Suppressor macrophage treated with lipopolysaccharide for 1 hour (primary cell): Measurements from ENCODE around the gene SPRYD4.
A peak's percentile ranks its signal among the peaks of the same experiment; 100 is the strongest.
"Not testable (repeated sequence)": the region's sequence is repeated elsewhere in the genome, so short reads cannot be mapped to it uniquely, and the experiment has no call there.

ENCODE experiments used
- DNase-seq, 3 donors: peaks; one replicate each; pipeline ENCODE4 v3.0.0-alpha.2; 2020 to 2022

SPRYD4 gene

DNA sequence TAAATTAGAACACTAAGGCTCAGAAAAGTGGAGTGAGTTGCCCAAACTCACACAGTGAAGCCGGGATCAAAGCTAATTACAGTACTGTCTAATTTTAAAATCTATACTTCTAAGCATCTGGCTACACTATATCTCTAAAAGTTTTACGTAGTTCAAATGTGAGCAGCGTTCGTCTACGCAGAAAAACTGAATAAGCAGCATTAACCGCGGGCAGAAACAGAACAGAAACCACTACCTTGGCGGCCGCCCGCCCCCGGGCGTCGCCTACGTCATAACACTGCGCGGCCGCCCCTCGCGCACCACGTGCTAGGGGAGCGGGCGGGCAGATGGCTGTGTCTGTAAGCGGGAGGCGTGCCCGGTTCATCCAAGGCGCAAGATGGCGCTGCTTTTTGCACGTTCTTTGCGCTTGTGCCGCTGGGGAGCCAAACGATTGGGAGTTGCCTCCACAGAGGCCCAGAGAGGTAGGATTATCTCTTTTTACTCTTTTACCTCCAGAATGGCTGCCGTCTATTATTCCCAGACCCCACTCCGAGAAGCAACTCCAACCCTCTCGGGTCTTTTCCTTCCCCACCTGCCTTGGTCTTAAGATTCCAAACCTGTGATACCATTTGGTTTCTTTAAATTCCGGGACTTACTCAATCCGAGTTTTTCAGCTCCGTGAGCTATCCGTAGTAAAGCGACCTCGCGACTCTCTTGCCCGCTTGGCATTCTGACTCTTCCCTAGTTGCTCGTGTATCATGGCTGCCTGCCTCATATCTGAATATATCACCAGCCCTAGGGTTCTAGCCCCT lies at the start of gene SPRYD4:
Gene SPRYD4 (plus strand): TSS at position 363 of the 791 bp plus-strand sequence. CDS start 14 bp downstream, at position 377.
- peak; percentile 97 to 98 (median 98) for DNase-seq

GRCh38 chr12:56420411-56420810 lies 48.0 kb upstream of the SPRYD4 start:
- no peak for DNase-seq

GRCh38 chr12:56425193-56425592 lies 43.2 kb upstream of the SPRYD4 start:
- DNase-seq: no peak

DNA sequence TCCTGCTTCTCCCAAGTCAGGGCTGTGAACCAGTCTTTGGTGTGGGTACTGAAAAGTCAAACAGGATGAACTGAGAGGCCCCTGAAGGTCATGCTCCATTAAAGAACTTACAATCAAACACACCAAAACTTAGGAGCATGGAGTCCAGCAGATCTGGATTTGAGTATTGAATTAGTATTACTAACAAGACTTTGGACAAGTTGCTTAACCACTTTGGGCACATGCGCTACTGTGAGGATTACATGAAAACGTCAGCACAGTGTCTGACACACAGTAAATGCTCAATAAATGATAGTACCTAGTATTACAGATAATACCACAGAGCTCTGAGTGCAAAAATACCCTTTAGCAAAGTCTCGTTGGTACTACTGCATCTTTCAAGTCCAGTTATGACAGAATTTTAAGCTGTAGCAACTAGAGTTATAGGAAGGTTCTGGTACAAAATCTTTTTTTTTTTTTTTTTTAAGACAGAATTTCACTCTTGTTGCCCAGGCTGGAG lies 42.4 kb upstream of the SPRYD4 start:
- no peak for DNase-seq

- no peak for DNase-seq
Observed at GRCh38 chr12:56431288-56431687, 37.1 kb upstream of the SPRYD4 start.

DNA sequence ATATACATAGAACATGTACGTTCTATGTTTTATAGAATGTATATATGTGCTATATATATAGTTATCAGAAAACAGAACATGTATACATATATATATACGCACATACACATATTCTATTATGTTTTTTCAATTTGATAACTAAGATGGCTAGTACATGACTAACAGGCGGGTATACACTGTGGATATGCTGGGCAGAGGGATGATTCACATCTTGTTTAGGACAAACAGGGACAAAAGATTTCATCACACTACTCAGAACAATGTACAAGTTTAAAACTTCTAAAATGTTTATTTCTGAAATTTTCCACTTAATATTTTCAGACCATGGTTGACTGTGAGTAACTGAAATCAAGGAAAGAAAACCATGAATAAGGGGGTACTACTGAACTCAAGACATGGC lies 36.5 kb upstream of the SPRYD4 start:
- DNase-seq: no peak

GRCh38 chr12:56434828-56435227 lies 33.5 kb upstream of the SPRYD4 start:
- no peak for DNase-seq

DNA sequence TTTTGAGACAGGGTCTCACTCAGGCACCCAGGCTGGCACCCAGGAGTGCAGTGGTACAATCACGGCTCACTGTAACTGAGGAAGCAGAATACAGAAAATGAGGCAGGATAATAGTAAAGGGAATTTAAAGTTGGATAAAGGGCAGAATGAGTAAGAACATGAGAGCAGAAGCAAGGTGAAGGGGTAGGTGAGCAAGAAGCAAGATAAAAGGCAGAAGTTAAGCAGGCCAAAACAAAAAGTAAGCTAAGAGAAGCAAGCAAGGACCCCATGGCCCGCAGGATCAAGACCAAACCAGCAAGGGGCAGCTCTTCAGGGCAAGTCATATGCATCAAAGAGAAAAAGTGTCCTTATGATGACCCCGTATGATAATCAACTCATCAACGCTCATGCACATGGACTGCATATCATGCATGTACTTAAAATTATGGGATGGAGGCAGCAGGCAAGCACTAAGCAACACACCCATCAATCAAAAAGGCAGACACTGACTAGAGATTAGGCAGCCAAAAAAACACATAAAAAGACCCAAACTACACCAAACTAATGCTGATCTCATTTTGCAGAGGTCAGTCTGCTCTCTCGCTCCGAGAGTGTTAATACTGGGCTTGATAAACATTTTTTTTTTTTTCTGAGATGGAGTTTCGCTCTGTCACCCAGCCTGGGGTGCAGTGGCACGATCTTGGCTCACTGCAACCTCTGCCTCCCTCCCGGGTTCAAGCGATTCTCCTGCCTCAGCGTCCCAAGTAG lies 30.8 kb upstream of the SPRYD4 start:
- no peak for DNase-seq

DNA sequence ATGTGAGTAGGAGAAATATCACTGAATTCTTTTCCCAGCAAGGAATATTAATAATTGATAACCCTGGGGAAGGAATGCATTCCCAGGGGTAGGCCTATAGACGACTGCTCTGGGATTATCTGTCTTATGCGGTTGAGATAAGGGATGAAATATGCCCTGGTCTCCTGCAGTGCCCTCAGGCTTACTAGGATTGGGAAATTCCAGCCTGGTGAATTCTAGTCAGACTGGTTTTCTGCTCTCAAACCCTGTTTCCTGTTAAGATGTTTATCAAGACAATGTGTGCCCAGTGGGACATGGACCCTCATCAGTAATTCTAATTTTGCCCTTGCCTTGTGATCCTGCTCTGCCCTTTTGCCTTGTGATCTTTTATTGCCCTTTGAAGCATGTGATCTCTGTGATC lies 25.2 kb upstream of the SPRYD4 start:
- not testable (repeated sequence) for DNase-seq

- peak; percentile 93 to 96 (median 95) for DNase-seq
Observed at GRCh38 chr12:56448860-56449621, 19.3 kb upstream of the SPRYD4 start, which contains the start of gene TIMELESS. Gene TIMELESS, minus strand, starts transcription at chr12:56449426. Its CDS starts 15,256 bp downstream, at chr12:56434170.

- no peak for DNase-seq
Observed at GRCh38 chr12:56449622-56449984, 18.8 kb upstream of the SPRYD4 start.

DNA sequence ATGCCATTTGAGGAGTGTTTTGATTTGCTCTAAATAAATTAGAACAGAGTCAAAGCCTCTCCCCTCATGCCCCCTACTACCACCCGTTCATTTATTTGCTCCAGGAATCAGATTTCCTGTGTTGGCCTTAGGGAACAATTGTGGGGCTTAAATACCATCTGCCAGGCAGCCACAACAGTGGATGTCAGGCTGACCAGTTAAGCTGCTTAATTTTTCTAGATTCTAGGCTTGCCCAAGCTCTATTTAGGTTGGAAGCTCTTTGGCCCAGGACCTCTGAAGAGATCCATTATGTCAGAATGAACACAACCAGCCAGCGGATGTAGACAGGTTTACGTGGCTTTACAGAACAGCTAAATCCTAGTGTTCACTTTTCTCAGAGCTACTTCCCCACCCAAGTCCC lies 18.1 kb upstream of the SPRYD4 start:
- no peak for DNase-seq

- no peak for DNase-seq
Observed at GRCh38 chr12:56451147-56451546, 17.2 kb upstream of the SPRYD4 start.

DNA sequence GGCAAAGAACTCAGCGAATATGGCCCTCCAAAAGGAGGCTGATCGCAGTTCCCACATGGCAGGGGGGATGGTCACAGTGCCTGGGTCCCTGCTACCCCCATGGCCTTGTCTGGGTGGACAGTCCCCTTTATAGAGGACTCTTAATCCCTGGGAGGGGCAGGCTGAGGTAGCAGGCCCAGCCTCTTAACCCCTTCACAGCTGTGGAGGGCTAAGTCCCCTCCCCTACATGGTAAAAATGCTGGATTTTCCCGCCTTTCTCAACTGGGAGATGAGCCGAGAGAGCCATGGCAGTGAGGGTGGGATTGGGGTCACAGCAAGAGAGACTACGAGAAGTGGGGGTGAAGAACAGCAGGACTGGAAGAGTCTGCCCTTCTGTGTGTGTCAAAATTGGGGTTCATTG lies 13.8 kb upstream of the SPRYD4 start, which contains the start of gene MIP:
Gene MIP (minus strand): TSS at position 101 of the 400 bp plus-strand sequence. CDS start 44 bp downstream, at position 57.
- DNase-seq: no peak

GRCh38 chr12:56457817-56458216 lies 10.6 kb upstream of the SPRYD4 start:
- no peak for DNase-seq

DNA sequence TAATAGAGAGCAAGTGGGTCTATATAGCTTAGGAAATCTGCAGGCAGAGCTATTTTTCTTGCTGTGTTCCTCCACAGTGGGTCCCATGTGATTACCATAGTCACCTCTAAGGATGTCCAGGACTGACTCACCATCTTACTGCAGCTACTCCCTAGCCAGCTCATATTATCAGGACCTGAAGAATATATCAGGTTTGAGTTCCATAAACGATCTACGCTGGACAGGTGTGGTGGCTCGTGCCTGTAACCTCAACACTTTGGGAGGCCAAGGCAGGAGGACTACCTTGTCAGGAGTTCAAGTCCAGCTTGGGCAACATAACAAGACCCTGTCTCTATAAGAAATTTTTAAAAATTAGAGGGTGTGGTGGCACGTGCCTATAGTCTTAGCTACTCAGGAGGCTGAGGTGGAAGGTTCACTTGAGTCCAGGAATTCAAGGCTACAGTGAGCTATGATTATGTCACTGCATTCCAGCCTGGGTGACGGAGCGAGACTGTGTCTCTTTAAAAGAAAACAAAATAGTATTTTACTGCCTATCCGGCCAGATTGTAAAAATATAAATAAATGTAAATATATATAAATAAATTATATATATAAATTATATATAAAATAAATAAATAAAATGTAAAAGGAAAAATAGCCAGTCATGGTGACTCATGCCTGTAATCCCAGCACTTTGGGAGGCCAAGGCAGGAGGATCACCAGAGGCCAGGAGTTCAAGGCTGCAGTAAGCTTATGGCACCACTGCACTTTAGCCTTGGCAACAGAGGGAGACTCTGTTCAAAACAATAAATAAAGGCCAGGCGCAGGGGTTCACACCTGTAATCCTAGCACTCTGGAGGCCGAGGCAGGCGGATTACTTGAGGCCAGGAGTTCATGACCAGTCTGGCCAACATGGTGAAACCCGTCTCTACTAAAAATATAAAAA lies 6.9 kb upstream of the SPRYD4 start:
- peak; percentile 16 to 27 (median 26) for DNase-seq

DNA sequence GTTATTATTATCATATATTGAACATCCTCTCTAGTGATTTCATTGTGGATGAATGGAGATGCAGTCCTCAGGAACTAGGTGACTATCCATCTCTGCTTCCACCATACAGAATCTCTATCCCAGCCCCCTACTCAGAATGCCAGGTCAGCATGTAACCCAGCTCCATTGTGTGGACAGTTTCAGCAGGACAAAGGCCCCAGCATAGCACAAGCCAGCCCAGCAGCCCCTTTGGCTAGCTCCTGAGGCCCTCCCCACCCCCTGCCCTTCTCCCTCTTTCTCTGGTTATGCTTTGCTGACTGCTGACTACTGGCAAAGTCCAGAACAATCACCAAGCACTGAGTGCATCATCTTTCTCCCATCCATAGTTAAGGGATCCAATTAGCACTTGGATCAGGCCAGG lies 5.8 kb upstream of the SPRYD4 start:
- DNase-seq: no peak

- DNase-seq: peak in 2 of 3 donors; percentile 22 to 25
Observed at GRCh38 chr12:56469007-56469930, 891 bp downstream of the SPRYD4 start.

- DNase-seq: no peak
Observed at GRCh38 chr12:56474389-56474788, 6.0 kb downstream of the SPRYD4 start.

- DNase-seq: no peak
Observed at GRCh38 chr12:56476143-56476542, 7.8 kb downstream of the SPRYD4 start.

- DNase-seq: no peak
Observed at GRCh38 chr12:56476972-56477432, 8.6 kb downstream of the SPRYD4 start.
